Suprapubic skin (tissue), 4 donors: ENCODE measurements around the gene SEMA4A. TPM values are rescaled to one million over a fixed set of nuclear protein-coding genes. Genes with fewer than 3 reads are reported as not detected.
"Not testable (repeated sequence)": the region's sequence is repeated elsewhere in the genome, so short reads cannot be mapped to it uniquely, and the experiment has no call there.

ENCODE experiments used
- DNase-seq, 2 donors: peaks; one replicate each; pipeline ENCODE4 v3.0.0-alpha.2; 2019; ENCODE audit warnings: low spot score in 2 of 2
- H3K27ac ChIP-seq: fragments of 200-600 bp; sonication (generic); one replicate; pipeline ENCODE4 v1.5.1; 2019
- H3K27me3 ChIP-seq: fragments of 200-600 bp; sonication (generic); one replicate; pipeline ENCODE4 v1.5.1; 2019
- H3K36me3 ChIP-seq: fragments of 200-600 bp; sonication (generic); one replicate; pipeline ENCODE4 v1.5.1; 2019
- H3K4me1 ChIP-seq: fragments of 200-600 bp; sonication (generic); one replicate; pipeline ENCODE4 v1.5.1; 2019
- H3K4me3 ChIP-seq: fragments of 200-600 bp; sonication (generic); one replicate; pipeline ENCODE4 v1.5.1; 2019; ENCODE audit warnings: mild to moderate bottlenecking
- H3K9me3 ChIP-seq: fragments of 200-600 bp; sonication (generic); one replicate; pipeline ENCODE4 v1.5.1; 2019
- CTCF ChIP-seq, 2 donors: fragments of 200-600 bp in 1 of 2; fragments of 450-650 bp in 1 of 2; sonication (generic) in 1 of 2; IDR thresholded peaks; one replicate each; pipeline ENCODE4 v1.5.1; 2016 to 2019; ENCODE audit warnings: antibody characterized with exemption in 2 of 2, mild to moderate bottlenecking in 1 of 2, moderate library complexity in 1 of 2
- EP300 ChIP-seq: sonication (generic); formaldehyde crosslinking; IDR thresholded peaks from one replicate; pipeline ENCODE4 v1.6.1; 2017; ENCODE audit warnings: antibody characterized with exemption
- POLR2A ChIP-seq, 2 donors: fragments of 450-650 bp; IDR thresholded peaks; one replicate each; pipeline ENCODE4 v1.6.1; 2017; ENCODE audit warnings: antibody characterized with exemption in 2 of 2, mild to moderate bottlenecking in 2 of 2, moderate library complexity in 2 of 2
- POLR2AphosphoS5 ChIP-seq, 3 donors: sonication (generic); formaldehyde crosslinking; IDR thresholded peaks; one replicate each; pipeline ENCODE4 v1.6.1; 2017; ENCODE audit warnings: antibody characterized with exemption in 3 of 3
- WGBS: methylation state at CpG from one replicate; pipeline ENCODE4 v1.1.5; 2018; 5-methylcytosine and 5-hydroxymethylcytosine counted together
- total RNA-seq, 4 donors: library from RNA; depleted of rRNA; stranded (reverse); fragments of >200 nt; gene quantifications; one replicate each; pipeline ENCODE4 v1.1.0, GENCODE V29; 2016

SEMA4A gene
- total RNA-seq, 4 donors from 2014 or later = 43.8 to 61.2 (median 50.2) TPM

- H3K4me3 ChIP-seq = peak overlapping the region; percentile 100
- 20% methylated on average over 4 of the region's 4 CpGs for WGBS
- peaks cover 97% of the 10 kb centered on the region for H3K4me1 ChIP-seq
- no peaks in the 10 kb centered on the region for H3K9me3 ChIP-seq
- TF ChIP-seq POLR2A (IDR thresholded peaks at IDR 0.05) = no peak
- no peak for TF ChIP-seq EP300
- TF ChIP-seq CTCF (IDR thresholded peaks at IDR 0.05) = no peak
- no peak for TF ChIP-seq POLR2AphosphoS5 (IDR thresholded peaks at IDR 0.05)
- H3K27me3 ChIP-seq = no peaks in the 10 kb centered on the region
- no peaks in the 10 kb centered on the region for H3K36me3 ChIP-seq
- no peak for DNase-seq
- peak overlapping the region; percentile 100 for H3K27ac ChIP-seq
Observed at GRCh38 chr1:156122086-156122485, 31.3 kb upstream of the SEMA4A start.

DNA sequence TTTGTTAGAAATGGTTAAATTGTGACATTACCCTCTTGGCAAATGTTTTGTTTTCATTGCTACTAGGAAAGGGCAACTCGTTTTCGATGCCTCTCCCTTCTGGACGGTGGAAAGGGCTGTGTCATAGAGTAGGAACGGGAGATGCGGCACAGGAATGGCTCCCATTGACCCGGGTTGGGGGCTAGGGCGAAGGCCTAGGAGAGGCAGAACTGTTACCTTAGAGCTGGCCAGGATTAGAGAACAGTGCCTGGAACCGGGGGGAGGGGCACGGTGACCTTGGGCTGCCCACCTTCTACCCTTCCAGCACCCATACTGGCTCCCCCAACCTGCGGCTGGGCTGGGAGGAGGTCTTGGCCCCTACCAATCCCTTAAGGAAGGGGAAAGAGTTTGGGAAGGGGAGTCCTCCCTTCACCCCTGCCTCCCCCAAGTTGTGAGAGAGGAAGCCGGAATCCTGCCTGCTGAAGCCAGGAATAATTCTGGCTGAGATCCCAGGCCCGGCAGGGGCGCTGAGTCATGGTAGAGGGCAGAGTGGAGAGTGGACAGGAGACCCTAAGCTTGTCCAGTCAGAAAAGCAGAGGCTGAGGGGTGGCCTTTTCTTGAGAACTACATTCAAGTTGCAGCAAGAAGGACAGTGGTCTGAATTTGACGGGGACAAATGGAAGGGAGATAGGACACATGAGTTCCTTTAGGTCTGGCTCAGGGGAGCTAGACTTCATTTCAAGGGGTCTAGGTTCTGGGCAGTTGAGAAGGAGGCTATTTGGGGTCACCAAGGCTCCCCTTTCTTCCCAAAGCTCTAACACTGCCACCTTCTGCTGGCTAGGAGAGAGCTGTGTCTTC lies 30.6 kb upstream of the SEMA4A start:
- no peak for TF ChIP-seq EP300
- TF ChIP-seq POLR2A (IDR thresholded peaks at IDR 0.05) = peak in 1 of 2 donors; percentile 34
- peak in 2 of 3 donors; percentile 21 to 63 for TF ChIP-seq POLR2AphosphoS5 (IDR thresholded peaks at IDR 0.05)
- DNase-seq = peak; percentile 92
- peak overlapping the region; percentile 100 for H3K27ac ChIP-seq
- peaks cover 97% of the 10 kb centered on the region for H3K4me1 ChIP-seq
- H3K9me3 ChIP-seq = no peaks in the 10 kb centered on the region
- no peaks in the 10 kb centered on the region for H3K27me3 ChIP-seq
- H3K4me3 ChIP-seq = peak overlapping the region; percentile 100
- 4% methylated on average over 13 of the region's 14 CpGs for WGBS
- no peaks in the 10 kb centered on the region for H3K36me3 ChIP-seq

DNA sequence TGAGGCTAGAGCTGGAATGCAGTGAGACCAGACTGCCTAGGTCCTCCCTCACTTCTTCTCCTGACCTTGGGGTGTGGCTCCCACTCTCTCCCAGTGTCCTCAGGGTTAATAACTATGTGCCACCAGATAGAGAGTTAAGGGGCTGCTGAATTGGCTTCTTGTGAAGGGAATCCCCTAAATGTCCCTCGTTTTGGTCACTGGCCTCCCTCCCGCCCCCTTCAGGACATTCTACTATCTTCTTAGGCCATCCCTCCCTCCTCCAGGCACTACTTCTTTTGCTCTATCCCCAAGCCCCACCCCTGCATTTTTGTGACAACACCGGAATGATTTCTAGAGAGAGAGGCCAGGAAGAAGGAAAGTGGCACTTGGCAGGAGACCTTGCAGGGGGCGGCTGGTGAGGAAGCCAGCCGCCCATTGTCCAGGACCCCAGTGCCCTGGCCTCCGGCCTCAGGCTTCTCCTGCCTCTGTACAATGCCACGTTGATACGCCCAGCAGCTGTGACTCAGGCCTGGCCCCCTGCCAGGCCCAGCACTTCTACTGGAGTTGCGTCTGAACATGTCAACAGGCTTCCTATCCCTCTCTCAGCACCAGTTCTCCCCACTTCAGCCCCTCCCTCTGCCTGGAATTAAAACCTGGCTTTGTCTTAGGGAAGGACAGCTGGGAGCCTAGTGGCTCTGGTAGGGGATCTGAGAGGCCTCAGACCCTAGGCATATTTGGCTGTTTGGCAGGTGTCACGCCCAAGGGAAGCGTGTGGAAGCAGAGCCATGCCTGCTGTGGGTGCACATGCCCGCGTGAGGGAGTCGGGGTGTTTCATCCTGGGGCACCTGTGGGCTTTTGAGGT lies 29.8 kb upstream of the SEMA4A start:
- peak in 1 of 2 donors; percentile 24 for TF ChIP-seq CTCF (IDR thresholded peaks at IDR 0.05)
- TF ChIP-seq POLR2A (IDR thresholded peaks at IDR 0.05) = peak in 1 of 2 donors; percentile 60
- TF ChIP-seq POLR2AphosphoS5 (IDR thresholded peaks at IDR 0.05) = peak; percentile 2 to 85 (median 70)
- TF ChIP-seq EP300 = no peak
- H3K27ac ChIP-seq = peak overlapping the region; percentile 100
- under 1% methylated on average over 14 of the region's 14 CpGs for WGBS
- H3K9me3 ChIP-seq = no peaks in the 10 kb centered on the region
- peaks cover 98% of the 10 kb centered on the region for H3K4me1 ChIP-seq
- no peaks in the 10 kb centered on the region for H3K27me3 ChIP-seq
- no peaks in the 10 kb centered on the region for H3K36me3 ChIP-seq
- peak overlapping the region; percentile 100 for H3K4me3 ChIP-seq
- DNase-seq = peak; percentile 98

- Histone ChIP-seq H3K27me3 (no peaks in the 10 kb centered on the region), H3K27ac (peak overlapping the region; percentile 100), H3K4me3 (peak overlapping the region; percentile 100), H3K4me1 (peaks cover 98% of the 10 kb centered on the region), H3K36me3 (no peaks in the 10 kb centered on the region), H3K9me3 (no peaks in the 10 kb centered on the region)
- TF ChIP-seq POLR2A (IDR thresholded peaks at IDR 0.05) (peak in 1 of 2 donors; percentile 46), POLR2AphosphoS5 (IDR thresholded peaks at IDR 0.05) (peak in 1 of 3 donors; percentile 50), EP300 (no peak)
- WGBS = 13% methylated on average over 14 of the region's 17 CpGs
- DNase-seq = peak in 1 of 2 donors; percentile 88
Observed at GRCh38 chr1:156124557-156125483, 28.6 kb upstream of the SEMA4A start.

GRCh38 chr1:156125544-156125943 lies 27.8 kb upstream of the SEMA4A start:
- 34% methylated on average over 10 of the region's 10 CpGs for WGBS
- not testable (repeated sequence) for H3K27me3 ChIP-seq, DNase-seq, H3K36me3 ChIP-seq, H3K9me3 ChIP-seq
- Histone ChIP-seq H3K4me1 (peaks cover 98% of the 10 kb centered on the region), H3K4me3 (peak overlapping the region; percentile 100), H3K27ac (peak overlapping the region; percentile 100)

DNA sequence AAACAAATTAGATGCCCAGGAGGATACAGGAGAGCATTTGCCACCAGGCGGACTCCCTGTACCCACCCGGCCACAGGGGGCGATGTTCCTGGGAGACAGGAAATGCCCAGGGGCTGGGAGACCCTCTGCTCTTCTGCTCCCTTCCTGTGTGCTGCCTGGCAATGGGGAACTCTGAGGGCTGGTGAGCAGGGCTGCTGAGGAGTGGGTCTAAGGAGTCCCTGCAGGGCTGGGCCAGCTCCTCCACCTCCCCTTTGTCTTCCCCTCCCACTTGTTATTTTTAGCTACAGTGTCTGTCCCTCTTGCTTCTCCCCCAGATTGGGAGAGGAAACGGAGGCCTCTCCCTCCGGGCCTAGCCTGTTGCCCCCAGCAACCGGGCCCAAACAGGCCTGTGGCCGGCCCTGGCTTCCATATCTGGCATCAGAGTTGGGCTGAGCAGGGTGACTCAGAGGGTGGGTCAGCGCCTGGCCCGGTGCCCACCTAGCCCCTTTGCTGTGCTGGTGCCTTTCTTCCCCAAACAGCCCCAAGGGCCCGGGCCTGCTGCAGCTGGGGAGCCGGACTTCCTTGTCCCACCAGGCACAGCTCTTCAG lies 27.2 kb upstream of the SEMA4A start:
- Histone ChIP-seq H3K36me3 (peaks cover 8% of the 10 kb centered on the region), H3K4me1 (peaks cover 97% of the 10 kb centered on the region), H3K27me3 (no peaks in the 10 kb centered on the region), H3K9me3 (no peaks in the 10 kb centered on the region), H3K27ac (peak overlapping the region; percentile 100), H3K4me3 (peak overlapping the region; percentile 100)
- peak; percentile 95 to 98 for DNase-seq
- TF ChIP-seq EP300 (no peak), POLR2AphosphoS5 (IDR thresholded peaks at IDR 0.05) (peak in 2 of 3 donors; percentile 25 to 87), CTCF (IDR thresholded peaks at IDR 0.05) (peak in 1 of 2 donors; percentile 22), POLR2A (IDR thresholded peaks at IDR 0.05) (no peak)
- 9% methylated on average over 11 of the region's 11 CpGs for WGBS
